Progenitor cell of endocrine pancreas (in vitro differentiated cells): Measurements from ENCODE around the gene NCKAP5. TPM values are rescaled to one million over a fixed set of nuclear protein-coding genes. Genes with fewer than 3 reads are reported as not detected.

Experiments used
- DNase-seq: peaks from one replicate; pipeline ENCODE4 v3.0.0; 2021; ENCODE audit warnings: low spot score; ENCODE audit not compliant: unreplicated experiment
- H3K27ac Mint-ChIP-seq: 2 replicates; pipeline ENCODE4 v1.8.0; 2021; ENCODE audit warnings: mild to moderate bottlenecking, moderate library complexity, mixed read lengths
- H3K27me3 Mint-ChIP-seq: 2 replicates; pipeline ENCODE4 v1.8.0; 2021; ENCODE audit warnings: mixed read lengths
- H3K36me3 Mint-ChIP-seq: 2 replicates; pipeline ENCODE4 v1.8.0; 2022; ENCODE audit warnings: mixed read lengths; ENCODE audit not compliant: insufficient read depth
- H3K4me1 Mint-ChIP-seq: 2 replicates; pipeline ENCODE4 v1.8.0; 2021; ENCODE audit warnings: low read depth, mixed read lengths
- H3K4me3 Mint-ChIP-seq: 2 replicates; pipeline ENCODE4 v1.8.0; 2021; ENCODE audit warnings: low read depth, mild to moderate bottlenecking, moderate library complexity, mixed read lengths
- H3K9me3 Mint-ChIP-seq: 2 replicates; pipeline ENCODE4 v1.8.0; 2021; ENCODE audit warnings: low read depth, mixed read lengths
- total RNA-seq: library from RNA; stranded (reverse); gene quantifications from 2 replicates; pipeline ENCODE4 v1.2.1, GENCODE V29; 2021
- TF ChIP-seq, protein P1 (sequence below): fragments of 200-600 bp; sonication (generic); IDR thresholded peaks from one replicate; pipeline ENCODE4 v1.5.0; 2021; ENCODE audit warnings: antibody characterized with exemption, mild to moderate bottlenecking; ENCODE audit not compliant: unreplicated experiment

Gene NCKAP5
- total RNA-seq, 1 donor from 2014 or later = 1.7 TPM

DNA sequence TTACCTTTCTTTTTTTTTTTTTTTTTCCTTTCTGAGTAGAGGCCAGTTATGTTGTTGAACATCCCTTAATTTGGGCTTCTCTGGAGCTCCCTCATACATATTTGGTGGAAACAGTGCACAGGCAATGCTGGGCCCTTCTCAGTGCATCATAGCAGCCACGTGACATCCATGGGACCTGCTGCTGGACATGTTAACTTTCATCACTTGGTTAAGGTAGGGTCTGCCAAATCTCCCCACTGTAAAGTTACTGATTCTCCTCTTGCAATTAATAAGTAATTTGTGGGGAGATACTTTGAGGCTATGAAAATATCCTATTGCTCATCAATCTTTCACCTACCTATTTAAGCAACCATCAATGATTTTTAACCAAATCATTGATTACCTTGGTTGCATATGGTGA lies 686.7 kb downstream of the NCKAP5 start:
- Mint-ChIP-seq H3K4me3 (no peak overlapping the region), H3K27ac (no peak overlapping the region), H3K36me3 (no peaks in the 10 kb centered on the region), H3K4me1 (peaks cover 34% of the 10 kb centered on the region), H3K9me3 (no peaks in the 10 kb centered on the region), H3K27me3 (peaks cover 5% of the 10 kb centered on the region)
- TF ChIP-seq, protein P1, sequence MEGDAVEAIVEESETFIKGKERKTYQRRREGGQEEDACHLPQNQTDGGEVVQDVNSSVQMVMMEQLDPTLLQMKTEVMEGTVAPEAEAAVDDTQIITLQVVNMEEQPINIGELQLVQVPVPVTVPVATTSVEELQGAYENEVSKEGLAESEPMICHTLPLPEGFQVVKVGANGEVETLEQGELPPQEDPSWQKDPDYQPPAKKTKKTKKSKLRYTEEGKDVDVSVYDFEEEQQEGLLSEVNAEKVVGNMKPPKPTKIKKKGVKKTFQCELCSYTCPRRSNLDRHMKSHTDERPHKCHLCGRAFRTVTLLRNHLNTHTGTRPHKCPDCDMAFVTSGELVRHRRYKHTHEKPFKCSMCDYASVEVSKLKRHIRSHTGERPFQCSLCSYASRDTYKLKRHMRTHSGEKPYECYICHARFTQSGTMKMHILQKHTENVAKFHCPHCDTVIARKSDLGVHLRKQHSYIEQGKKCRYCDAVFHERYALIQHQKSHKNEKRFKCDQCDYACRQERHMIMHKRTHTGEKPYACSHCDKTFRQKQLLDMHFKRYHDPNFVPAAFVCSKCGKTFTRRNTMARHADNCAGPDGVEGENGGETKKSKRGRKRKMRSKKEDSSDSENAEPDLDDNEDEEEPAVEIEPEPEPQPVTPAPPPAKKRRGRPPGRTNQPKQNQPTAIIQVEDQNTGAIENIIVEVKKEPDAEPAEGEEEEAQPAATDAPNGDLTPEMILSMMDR = no peak
- no peak for DNase-seq

DNA sequence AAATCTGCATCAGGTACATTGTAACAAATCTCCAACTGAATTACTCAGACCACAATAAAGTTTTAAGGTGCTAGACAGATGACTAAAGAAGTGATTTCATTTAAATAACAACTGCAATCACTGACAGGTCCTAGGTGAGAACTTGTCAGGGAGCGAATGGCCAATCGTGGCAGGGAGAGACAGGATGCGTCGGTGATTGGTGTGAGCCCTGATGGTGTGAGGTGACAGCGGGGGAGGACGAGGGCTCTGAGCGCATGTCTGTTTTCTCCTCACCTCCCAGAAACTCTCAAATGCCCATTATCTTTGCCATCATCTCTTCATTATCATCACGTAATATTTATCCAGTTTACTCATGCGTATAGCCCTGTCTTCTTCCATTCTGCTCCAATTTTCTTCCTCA lies 690.3 kb downstream of the NCKAP5 start:
- H3K4me3 Mint-ChIP-seq = no peak overlapping the region
- no peak for DNase-seq
- peaks cover 7% of the 10 kb centered on the region for H3K4me1 Mint-ChIP-seq
- H3K27ac Mint-ChIP-seq = no peak overlapping the region
- no peaks in the 10 kb centered on the region for H3K36me3 Mint-ChIP-seq
- no peaks in the 10 kb centered on the region for H3K27me3 Mint-ChIP-seq
- TF ChIP-seq, protein P1 = no peak
- no peaks in the 10 kb centered on the region for H3K9me3 Mint-ChIP-seq

DNA sequence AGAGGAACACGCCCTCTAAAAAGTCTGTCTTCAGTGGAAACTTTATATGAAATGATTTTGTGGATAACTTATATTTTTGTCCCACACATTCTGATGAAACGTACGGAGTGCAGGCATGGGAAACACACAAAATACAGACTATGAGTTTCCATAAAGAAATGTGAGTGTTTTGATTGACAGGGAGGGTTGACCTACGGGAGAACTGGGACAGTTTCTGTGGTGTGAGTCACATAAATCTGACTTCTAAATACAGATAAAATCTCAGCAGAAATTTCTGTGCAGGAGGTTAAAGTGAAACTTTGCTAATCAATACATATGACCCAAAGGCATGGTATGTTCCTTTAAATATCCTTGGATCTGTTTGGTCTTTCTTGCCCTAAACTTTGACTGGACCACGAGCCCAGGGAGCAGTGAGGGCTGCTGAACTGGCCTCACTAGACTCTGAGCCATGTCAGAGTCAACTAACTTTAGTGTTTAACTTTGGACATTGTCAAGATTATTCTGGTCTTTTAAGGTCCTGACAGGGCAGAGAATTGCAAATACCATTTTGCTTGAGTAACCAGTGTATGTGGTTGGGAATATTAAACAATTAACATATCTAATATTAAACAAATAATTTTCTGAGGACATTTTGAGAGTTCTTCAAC lies 691.4 kb downstream of the NCKAP5 start:
- no peak for DNase-seq
- H3K27me3 Mint-ChIP-seq = no peaks in the 10 kb centered on the region
- no peak overlapping the region for H3K27ac Mint-ChIP-seq
- H3K36me3 Mint-ChIP-seq = no peaks in the 10 kb centered on the region
- peaks cover 7% of the 10 kb centered on the region for H3K4me1 Mint-ChIP-seq
- H3K4me3 Mint-ChIP-seq = no peak overlapping the region
- H3K9me3 Mint-ChIP-seq = no peaks in the 10 kb centered on the region
- TF ChIP-seq, protein P1 = no peak

DNA sequence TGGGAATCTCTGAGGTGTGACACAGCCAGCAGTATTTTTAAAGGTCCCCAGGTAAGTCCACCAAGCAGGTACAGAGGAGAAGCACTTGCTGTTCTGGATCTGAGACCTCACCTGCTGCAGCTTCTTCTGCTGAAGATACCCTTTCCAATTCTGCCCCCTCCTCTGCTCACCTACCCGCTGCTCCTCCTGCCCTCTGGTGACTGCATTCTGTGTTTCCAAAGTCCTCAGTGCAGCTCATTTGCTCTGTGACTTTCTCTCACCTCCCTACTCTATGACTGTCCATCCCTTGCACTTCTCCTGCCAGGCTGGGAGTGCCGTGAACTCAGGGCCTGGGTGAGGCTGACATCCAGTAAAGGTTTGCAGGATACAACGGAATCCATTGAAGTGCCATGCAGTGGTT lies 693.1 kb downstream of the NCKAP5 start:
- TF ChIP-seq, protein P1 = no peak
- no peaks in the 10 kb centered on the region for H3K36me3 Mint-ChIP-seq
- no peak for DNase-seq
- no peak overlapping the region for H3K4me3 Mint-ChIP-seq
- H3K27me3 Mint-ChIP-seq = no peaks in the 10 kb centered on the region
- no peak overlapping the region for H3K27ac Mint-ChIP-seq
- H3K9me3 Mint-ChIP-seq = no peaks in the 10 kb centered on the region
- H3K4me1 Mint-ChIP-seq = peaks cover 7% of the 10 kb centered on the region

DNA sequence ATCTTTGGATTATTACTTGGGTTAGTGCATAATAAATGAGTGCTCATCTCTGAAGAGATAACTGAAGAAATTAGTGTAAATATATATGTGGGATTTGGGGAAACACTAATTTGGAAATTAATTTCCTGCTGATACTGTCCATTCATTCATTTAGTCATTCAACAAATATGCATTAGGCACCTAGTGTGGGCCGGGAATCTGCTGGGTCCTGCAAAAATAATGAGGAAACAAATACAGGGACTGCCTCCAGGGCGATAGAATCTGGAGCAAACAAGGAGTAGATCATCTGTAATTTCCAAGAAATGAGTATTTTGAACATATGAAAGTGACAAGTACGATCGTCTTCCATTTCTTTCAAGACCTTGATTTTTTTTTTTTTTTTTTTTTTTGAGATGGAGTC lies 694.5 kb downstream of the NCKAP5 start:
- no peak for DNase-seq
- H3K36me3 Mint-ChIP-seq = no peaks in the 10 kb centered on the region
- H3K9me3 Mint-ChIP-seq = no peaks in the 10 kb centered on the region
- peaks cover 7% of the 10 kb centered on the region for H3K4me1 Mint-ChIP-seq
- TF ChIP-seq, protein P1 = no peak
- H3K27ac Mint-ChIP-seq = no peak overlapping the region
- no peaks in the 10 kb centered on the region for H3K27me3 Mint-ChIP-seq
- H3K4me3 Mint-ChIP-seq = no peak overlapping the region
